ENCODE results near the gene CPVL.

The CPVL gene

GRCh38 chr7:29154076-29154475, 7.7 kb upstream of the CPVL start:
- DNase-seq, result no peak

- no peak for DNase-seq
Observed at GRCh38 chr7:29150856-29151255, 4.5 kb upstream of the CPVL start.

- DNase-seq, result no peak
Observed at GRCh38 chr7:29149036-29149435, 2.7 kb upstream of the CPVL start.

- DNase-seq, result no peak
Observed at GRCh38 chr7:29147821-29148220, 1.5 kb upstream of the CPVL start.

GRCh38 chr7:29146888-29147609, 712 bp upstream of the CPVL start:
- no peak for DNase-seq

- DNase-seq, result no peak
Observed at GRCh38 chr7:29145553-29146056, 732 bp downstream of the CPVL start.

GRCh38 chr7:29143751-29144150, 2.6 kb downstream of the CPVL start:
- DNase-seq, result no peak

GRCh38 chr7:29142021-29142727, 4.2 kb downstream of the CPVL start:
- no peak for DNase-seq

- DNase-seq, result no peak
Observed at GRCh38 chr7:29140873-29141468, 5.4 kb downstream of the CPVL start.

- no peak for DNase-seq
Observed at GRCh38 chr7:29139796-29140195, 6.5 kb downstream of the CPVL start.

- DNase-seq, result no peak
Observed at GRCh38 chr7:29139191-29139590, 7.1 kb downstream of the CPVL start.

- no peak for DNase-seq
Observed at GRCh38 chr7:29138588-29138987, 7.7 kb downstream of the CPVL start.

GRCh38 chr7:29135846-29136245, 10.5 kb downstream of the CPVL start:
- no peak for DNase-seq

- DNase-seq, result no peak
Observed at GRCh38 chr7:29132980-29133379, 13.4 kb downstream of the CPVL start.

GRCh38 chr7:29131678-29132077, 14.7 kb downstream of the CPVL start:
- no peak for DNase-seq

GRCh38 chr7:29130096-29130495, 16.2 kb downstream of the CPVL start:
- no peak for DNase-seq

- DNase-seq, result no peak
Observed at GRCh38 chr7:29127527-29127926, 18.8 kb downstream of the CPVL start.

GRCh38 chr7:29126804-29127203, 19.5 kb downstream of the CPVL start:
- no peak for DNase-seq

- DNase-seq, result no peak
Observed at GRCh38 chr7:29123626-29124190, 22.6 kb downstream of the CPVL start.

GRCh38 chr7:29122759-29123158, 23.6 kb downstream of the CPVL start:
- no peak for DNase-seq

- DNase-seq, result no peak
Observed at GRCh38 chr7:29122081-29122480, 24.3 kb downstream of the CPVL start.

- DNase-seq, result no peak
Observed at GRCh38 chr7:29120955-29121354, 25.4 kb downstream of the CPVL start.

GRCh38 chr7:29119538-29119937, 26.8 kb downstream of the CPVL start:
- no peak for DNase-seq
